DND-41 (cell line): ENCODE results near the gene PRR14.

ENCODE experiments used
- CTCF ChIP-seq: IDR thresholded peaks from 2 replicates; pipeline ENCODE4 v1.5.1; 2012; ENCODE audit warnings: borderline replicate concordance, low read length, moderate library complexity, mild to moderate bottlenecking; ENCODE audit not compliant: poor library complexity, severe bottlenecking; ENCODE audit errors: extremely low read depth
- EZH2 ChIP-seq: IDR thresholded peaks from 3 replicates; pipeline ENCODE4 v1.6.1; 2012; ENCODE audit warnings: borderline replicate concordance, low read depth, mild to moderate bottlenecking, moderate library complexity, low read length, inconsistent platforms; ENCODE audit not compliant: severe bottlenecking

- TF ChIP-seq CTCF (no peak), EZH2 (no peak)
Observed at GRCh38 chr16:30605158-30605557, 45.6 kb upstream of the PRR14 start.
